HT-29 (cell line): ENCODE measurements around the gene RAD54L. TPM values are rescaled to one million over a fixed set of nuclear protein-coding genes. Genes with fewer than 3 reads are reported as not detected.
"Not testable (repeated sequence)": the region's sequence is repeated elsewhere in the genome, so short reads cannot be mapped to it uniquely, and the experiment has no call there.

ENCODE experiments used
- DNase-seq: peaks from one replicate; pipeline ENCODE4 v3.0.0-alpha.2; 2015; ENCODE audit warnings: low spot score
- total RNA-seq: library from RNA; depleted of rRNA; stranded (reverse); fragments of >200 nt; shearing (Covaris generic); gene quantifications from 2 replicates; pipeline ENCODE4 v1.2.3, GENCODE V29; 2014

The RAD54L gene
- total RNA-seq, 1 experiment from 2014 or later, result 32.5 TPM

DNA sequence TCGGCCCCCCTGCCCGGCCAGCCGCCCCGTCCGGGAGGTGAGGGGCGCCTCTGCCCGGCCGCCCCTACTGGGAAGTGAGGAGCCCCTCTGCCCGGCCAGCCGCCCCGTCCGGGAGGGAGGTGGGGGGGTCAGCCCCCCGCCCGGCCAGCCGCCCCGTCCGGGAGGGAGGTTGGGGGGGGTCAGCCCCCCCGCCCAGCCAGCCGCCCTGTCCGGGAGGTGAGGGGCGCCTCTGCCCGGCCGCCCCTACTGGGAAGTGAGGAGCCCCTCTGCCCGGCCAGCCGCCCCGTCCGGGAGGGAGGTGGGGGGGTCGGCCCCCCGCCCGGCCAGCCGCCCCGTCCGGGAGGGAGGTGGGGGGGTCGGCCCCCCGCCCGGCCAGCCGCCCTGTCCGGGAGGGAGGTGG lies 5.8 kb upstream of the RAD54L start:
- not testable (repeated sequence) for DNase-seq

- no peak for DNase-seq
Measured at GRCh38 chr1:46242918-46243317, 4.6 kb upstream of the RAD54L start.

GRCh38 chr1:46243831-46244230 lies 3.7 kb upstream of the RAD54L start:
- not testable (repeated sequence) for DNase-seq

DNA sequence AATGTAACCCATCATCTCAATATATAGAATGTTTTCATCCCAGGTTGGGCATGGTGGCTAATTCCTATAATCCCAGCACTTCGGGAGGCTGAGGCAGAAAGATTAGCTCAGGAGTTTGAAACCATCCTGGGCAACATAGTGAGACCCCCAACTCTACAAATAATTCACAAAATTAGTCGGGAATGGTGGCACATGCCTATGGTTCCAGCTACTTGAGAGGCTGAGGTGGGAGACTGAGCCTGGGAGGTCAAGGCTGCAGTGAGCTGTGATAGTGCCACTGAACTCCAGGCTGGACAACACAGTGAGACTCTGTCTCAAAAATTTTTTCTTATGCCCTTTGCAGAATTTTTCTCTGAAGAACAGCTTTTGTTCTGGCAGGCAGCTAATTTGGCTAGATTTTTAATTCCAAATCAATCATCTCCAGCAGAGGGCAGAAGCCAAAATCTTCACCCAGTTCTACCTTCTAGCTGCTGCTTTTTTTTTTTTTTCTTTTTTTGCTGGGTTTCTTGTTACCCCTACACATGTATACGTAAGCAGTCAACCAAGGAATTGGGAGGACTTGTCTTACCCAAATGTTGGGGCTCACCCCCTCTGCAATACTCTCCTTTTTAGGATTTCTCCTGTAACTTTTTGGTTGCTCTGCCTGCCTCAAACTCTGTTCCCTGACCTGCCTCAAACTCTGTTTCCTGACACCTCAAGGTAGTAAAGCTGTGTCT lies 2.7 kb upstream of the RAD54L start:
- peak; percentile 41 for DNase-seq

GRCh38 chr1:46246136-46246535 lies 1.4 kb upstream of the RAD54L start:
- not testable (repeated sequence) for DNase-seq

- no peak for DNase-seq
Measured at GRCh38 chr1:46246548-46247435, 771 bp upstream of the RAD54L start.

- DNase-seq, result peak; percentile 76
Measured at GRCh38 chr1:46248122-46248920, 758 bp downstream of the RAD54L start.

DNA sequence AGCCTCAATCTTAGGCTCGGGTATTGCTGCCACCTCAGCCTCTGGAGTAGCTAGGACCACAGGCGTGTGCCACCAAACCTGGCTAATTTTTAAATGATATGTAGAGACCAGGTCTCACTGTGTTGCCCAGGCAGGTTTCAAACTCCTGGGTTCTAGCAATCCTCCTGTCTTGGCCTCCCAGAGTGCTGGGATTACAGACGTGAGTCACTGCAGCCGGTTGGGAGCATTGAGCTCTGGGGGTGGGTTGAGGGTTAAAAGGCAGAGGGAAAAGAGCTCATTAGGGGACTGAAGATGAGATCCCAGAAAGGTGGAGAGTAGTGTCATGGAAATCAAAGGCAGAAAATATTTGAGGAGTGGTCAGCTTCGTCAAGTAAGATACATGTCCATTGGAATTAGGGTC lies 7.1 kb downstream of the RAD54L start:
- no peak for DNase-seq

GRCh38 chr1:46256523-46256922 lies 9.0 kb downstream of the RAD54L start:
- DNase-seq, result no peak

- no peak for DNase-seq
Measured at GRCh38 chr1:46262508-46262907, 14.9 kb downstream of the RAD54L start.

- no peak for DNase-seq
Measured at GRCh38 chr1:46263146-46263545, 15.6 kb downstream of the RAD54L start.

DNA sequence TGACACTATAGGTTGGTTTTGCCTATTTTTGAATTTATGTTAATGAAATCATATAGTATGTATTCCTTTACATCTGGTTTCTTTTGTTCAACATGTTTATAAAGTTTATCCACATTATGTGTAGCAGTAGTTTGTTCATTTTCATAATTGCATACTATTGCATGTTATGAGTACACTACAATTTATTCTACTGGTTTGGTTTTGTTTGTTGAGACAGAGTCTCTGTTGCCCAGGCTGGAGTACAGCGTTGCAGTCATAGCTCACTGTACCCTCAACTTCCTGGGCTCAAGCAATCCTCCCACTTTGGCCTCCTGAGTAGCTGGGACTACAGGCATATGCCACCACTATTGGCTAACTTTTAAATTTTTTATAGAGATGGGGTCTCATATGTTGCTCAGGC lies 21.0 kb downstream of the RAD54L start:
- no peak for DNase-seq

DNA sequence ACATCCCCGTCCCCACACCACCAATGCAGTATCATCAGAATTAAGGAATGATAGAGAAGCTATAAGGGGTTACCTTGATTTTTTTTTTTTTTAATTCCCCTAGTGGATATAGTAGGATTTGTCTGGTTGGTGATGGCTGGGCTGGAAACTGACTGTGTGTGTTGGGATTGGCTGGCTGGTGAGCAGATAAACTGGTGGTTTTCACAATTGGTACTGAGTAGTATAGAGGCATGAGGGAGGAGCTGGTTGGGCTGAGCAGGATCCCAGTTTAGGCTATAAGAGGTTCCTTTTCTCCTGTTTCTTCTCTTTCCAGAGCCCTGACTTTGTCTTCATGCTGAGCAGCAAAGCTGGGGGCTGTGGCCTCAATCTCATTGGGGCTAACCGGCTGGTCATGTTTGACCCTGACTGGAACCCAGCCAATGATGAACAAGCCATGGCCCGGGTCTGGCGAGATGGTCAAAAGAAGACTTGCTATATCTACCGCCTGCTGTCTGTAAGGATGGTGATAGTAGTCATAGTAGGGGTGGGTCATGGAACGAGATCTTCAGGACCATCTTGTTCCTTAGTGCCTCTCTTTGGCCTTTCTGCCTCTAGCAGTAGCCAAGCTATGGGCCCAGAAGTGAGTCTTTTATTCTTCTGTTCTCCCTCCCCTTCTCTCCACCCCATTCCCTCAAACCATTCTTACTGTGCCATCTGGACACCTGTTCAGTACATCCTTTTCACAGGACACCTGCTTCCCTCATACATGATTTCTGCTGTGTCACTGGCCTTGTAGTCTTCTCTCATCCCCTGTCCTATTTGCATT lies 26.9 kb downstream of the RAD54L start:
- no peak for DNase-seq

- DNase-seq, result no peak
Measured at GRCh38 chr1:46275030-46275337, 27.4 kb downstream of the RAD54L start.

- DNase-seq, result no peak
Measured at GRCh38 chr1:46277658-46278373, 30.3 kb downstream of the RAD54L start.

GRCh38 chr1:46278807-46279206 lies 31.2 kb downstream of the RAD54L start:
- no peak for DNase-seq

GRCh38 chr1:46280092-46280491 lies 32.5 kb downstream of the RAD54L start:
- DNase-seq, result no peak

GRCh38 chr1:46281021-46281420 lies 33.5 kb downstream of the RAD54L start:
- no peak for DNase-seq

DNA sequence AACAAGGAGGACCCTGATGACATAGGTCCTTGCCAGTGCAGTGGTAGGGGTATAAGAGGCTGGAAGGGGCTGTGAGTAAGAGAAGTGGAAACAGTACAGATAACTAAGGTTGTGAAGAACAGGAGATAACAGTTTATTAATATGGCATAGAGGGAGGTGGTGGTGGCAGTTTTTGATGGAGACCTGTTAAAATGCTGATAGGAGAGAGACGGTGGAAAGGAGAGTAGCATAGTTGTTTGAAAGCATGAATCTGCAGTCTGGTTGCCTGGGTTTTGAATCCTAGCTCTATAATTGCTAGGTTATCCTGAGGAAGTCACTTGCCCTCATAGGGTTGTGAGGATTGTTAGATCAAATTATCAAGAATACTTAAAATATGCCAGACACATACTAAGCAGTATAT lies 36.5 kb downstream of the RAD54L start:
- DNase-seq, result no peak
